ENCODE measurements around the gene SHCBP1L.

SHCBP1L gene

GRCh38 chr1:182888736-182889531 is 64.0 kb downstream of the SHCBP1L start:
- no peak for DNase-seq

GRCh38 chr1:182886985-182887384 is 66.0 kb downstream of the SHCBP1L start:
- no peak for DNase-seq

- DNase-seq = no peak
Observed at GRCh38 chr1:182885591-182885990, 67.4 kb downstream of the SHCBP1L start.

GRCh38 chr1:182884872-182885271 is 68.1 kb downstream of the SHCBP1L start:
- DNase-seq = no peak

- no peak for DNase-seq
Observed at GRCh38 chr1:182877842-182878241, 75.1 kb downstream of the SHCBP1L start.

GRCh38 chr1:182877331-182877730 is 75.6 kb downstream of the SHCBP1L start:
- no peak for DNase-seq

GRCh38 chr1:182875889-182876288 is 77.1 kb downstream of the SHCBP1L start:
- no peak for DNase-seq

GRCh38 chr1:182872881-182873280 is 80.1 kb downstream of the SHCBP1L start:
- DNase-seq = no peak

- DNase-seq = no peak
Observed at GRCh38 chr1:182869241-182869666, 83.7 kb downstream of the SHCBP1L start.

- DNase-seq = no peak
Observed at GRCh38 chr1:182867861-182868260, 85.1 kb downstream of the SHCBP1L start.

- DNase-seq = no peak
Observed at GRCh38 chr1:182863940-182864339, 89.0 kb downstream of the SHCBP1L start.

- DNase-seq = no peak
Observed at GRCh38 chr1:182862827-182863226, 90.1 kb downstream of the SHCBP1L start.

GRCh38 chr1:182861994-182862393 is 91.0 kb downstream of the SHCBP1L start:
- no peak for DNase-seq

GRCh38 chr1:182860658-182861057 is 92.3 kb downstream of the SHCBP1L start:
- no peak for DNase-seq

GRCh38 chr1:182857212-182857611 is 95.8 kb downstream of the SHCBP1L start:
- no peak for DNase-seq

GRCh38 chr1:182855911-182856310 is 97.1 kb downstream of the SHCBP1L start:
- no peak for DNase-seq

GRCh38 chr1:182851825-182852224 is 101.1 kb downstream of the SHCBP1L start:
- DNase-seq = no peak

GRCh38 chr1:182850319-182850718 is 102.6 kb downstream of the SHCBP1L start:
- DNase-seq = no peak

All from NCI-H2081 (cell line).